HG03457 (cell line): ENCODE data around the gene SPATA16.
"Not testable (repeated sequence)": the region's sequence is repeated elsewhere in the genome, so short reads cannot be mapped to it uniquely, and the experiment has no call there.

ENCODE experiments used
- ATAC-seq: cut with Tn5 transposase; IDR thresholded peaks from one replicate; pipeline ENCODE4 v1.9.1; 2021; ENCODE audit warnings: moderate number of reproducible peaks; ENCODE audit not compliant: unreplicated experiment

Gene SPATA16

DNA sequence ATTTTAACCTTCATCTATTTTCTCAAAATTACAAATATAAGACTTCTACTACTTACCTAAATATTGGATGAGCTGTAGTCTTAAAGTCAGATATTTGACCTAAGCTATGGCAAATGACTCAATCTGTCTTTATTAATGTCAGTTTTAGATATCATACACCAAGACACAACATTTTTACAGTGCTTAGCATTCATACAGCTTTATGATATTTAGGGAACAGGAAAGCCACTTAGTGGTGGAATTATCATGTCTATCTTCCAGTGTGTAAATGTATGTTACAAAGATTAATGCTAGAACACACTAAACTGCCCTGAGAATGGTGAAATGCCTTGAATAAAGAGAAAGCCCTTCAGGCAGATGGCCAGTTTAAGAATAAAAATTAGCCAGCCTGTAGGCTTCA, 135.0 kb downstream of the SPATA16 start:
- no peak for ATAC-seq

DNA sequence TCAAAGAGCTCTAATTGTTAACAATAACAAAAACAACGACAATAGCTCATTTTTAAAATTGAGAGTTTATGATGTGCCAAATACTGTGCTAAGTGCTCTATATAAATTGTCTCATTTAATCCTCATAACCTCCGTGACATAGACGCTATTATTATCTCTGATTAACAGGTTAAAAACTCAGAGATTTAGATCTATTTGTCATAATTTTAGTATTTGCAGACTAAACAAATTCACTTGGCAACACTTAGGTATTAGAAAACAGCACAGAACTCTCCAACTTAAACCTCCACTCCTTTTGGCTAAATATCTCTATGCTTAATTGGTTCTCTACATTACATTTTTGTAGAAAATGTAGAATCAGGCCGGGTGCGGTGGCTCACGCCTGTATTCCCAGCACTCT, 136.4 kb downstream of the SPATA16 start:
- no peak for ATAC-seq

DNA sequence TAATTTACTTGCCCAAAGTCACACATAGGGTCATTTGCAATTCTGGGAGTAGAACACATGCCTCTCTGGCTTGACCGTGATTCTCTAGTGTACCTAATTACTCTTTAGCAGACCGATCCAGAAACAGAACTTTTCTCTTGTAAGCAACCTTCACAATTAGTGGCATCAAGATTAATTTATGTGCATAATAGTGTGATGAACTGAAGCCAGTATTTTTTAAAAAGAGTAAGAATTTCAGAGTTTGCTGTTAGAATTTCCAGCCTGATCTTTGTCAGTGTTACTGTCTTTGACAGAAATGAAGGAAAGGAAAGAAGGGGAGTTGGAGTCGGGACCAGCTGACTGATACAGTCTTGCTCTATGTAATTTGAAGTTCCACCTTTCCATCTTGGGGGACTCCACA, 137.1 kb downstream of the SPATA16 start:
- ATAC-seq: no peak

DNA sequence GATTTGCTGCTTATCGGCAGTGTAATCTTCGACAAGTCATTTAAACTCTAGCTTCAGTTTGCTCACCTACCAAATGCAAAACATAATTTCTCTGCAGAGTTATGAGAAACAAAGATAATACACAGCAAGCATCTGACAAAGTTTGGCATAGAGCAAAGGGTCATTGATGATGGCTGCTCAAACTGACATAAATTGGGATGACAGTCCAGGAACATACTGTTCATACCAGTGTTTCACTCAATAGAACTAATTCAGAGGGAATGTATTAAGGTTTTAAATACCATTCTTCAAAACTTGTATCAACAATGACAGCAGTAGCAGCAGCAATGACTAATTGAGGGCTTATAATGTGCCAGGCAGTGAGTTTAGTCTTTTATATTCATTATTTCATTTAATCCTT, 137.6 kb downstream of the SPATA16 start:
- ATAC-seq: no peak

DNA sequence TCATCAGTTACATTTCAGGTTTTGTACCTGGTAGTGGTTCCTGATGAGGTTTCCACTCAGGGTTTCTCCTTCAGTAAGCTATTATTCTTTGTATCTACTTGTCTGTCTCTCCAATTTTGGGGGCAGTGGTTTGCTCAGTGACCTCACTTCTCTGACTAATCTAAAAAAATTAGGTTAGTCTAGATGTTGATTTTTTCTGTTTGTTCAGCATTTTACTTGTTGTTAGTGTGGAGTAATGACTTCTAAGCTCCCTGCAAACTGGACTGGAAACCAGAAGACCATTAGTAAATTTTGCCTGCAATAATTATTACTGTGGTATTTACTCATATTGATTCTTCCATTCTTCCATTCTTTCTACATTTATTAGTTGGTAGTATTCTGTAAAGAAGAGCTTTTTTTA, 139.4 kb downstream of the SPATA16 start:
- ATAC-seq: no peak

DNA sequence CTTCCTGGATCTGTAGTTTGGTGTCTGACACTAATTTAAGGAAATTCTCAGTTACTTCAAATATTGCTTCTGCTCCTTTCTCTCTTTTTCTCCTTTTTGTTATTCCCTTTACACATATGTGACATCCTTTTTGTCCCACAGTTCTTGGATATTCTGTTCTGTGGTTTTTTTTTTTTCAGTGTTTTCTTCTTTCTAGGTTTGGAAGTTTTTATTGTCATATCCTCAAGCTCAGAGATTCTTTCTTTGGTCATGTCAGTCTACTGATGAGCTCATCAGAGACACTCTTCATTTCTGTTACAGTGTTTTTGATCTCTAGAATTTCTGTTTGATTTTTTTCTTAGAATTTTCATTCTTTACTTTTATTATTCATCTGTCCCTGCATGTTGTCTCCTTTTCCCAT, 140.5 kb downstream of the SPATA16 start:
- no peak for ATAC-seq

DNA sequence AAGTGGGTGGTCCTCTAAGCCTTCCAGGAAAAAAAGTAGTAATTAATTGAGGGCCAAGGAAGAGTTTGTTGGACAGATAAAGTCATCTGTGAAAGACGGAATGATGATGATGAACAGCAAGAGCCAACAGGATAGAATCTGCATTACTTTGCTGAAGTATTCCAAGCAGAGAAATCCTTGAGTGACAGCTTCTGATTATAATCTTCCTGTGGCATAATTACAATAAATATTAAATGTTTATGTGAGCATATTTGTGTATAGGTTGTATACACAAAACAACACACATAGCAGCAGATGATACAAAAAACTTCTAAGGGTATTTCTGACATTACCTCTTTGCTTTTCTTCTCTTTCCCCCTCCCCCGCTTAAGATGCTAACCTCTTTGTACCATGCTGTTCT, 147.6 kb downstream of the SPATA16 start:
- ATAC-seq: no peak

DNA sequence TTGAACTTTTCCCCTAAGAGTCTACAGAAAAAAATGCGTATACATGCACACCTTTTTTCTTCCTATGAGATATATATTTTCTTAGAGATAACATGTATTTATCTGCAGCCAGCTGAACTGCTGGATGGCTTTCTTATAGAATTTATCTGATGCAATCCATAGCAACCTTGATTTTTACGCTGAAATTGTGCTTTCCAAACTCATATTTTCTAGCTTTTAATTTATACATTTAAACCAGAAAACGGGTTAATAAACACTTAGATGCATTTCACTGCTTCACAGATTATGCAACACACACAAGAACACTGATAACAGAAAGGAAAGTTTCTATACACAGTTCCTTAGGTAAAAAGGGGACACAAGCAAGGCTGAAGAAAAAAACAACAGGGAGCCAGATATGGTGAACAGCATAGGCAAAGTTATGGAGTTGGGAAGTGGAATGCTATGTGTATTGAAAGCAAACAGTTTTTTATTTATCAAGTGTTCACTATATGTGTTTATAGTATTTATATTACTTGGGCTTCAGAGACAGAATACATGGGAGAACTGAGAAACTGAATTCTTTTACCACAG, 149.5 kb downstream of the SPATA16 start:
- ATAC-seq: no peak

DNA sequence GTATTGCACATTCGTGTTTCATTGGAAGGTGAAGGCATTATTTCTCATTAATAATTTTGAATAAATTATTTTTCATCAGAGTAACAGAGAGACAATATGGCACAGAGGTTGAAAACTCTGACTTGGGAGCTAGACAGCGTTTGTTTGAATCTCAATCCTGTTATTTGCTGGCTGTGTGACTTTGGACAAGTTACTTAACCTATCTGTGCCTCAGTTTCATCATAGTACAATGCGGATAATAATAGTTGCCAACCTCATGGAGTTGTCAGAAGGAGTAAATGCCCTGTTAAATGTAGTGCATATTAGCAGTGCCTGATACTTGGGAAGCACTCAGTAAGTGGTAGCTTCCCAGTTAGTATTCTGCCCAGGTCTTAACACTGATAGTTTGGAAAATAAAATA, 151.7 kb downstream of the SPATA16 start:
- ATAC-seq: no peak

DNA sequence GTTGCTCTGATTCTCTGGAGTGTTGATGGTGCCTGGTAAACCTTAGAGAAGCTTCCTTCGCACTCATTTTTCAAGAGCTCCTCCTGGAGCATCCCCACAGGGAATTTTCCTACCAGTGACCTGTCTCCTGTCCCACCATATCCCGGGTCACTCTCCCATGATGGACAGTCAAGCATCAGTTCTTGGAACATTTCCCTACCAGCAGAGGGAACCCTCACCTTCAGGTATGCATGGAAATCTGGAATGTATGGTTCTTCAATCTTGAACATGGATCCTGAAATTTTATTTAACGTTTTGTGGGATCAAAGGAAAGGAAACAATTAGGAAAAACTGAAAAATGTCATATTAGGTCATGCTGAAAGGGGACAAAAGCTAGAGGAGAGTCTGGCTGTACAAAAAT, 153.8 kb downstream of the SPATA16 start:
- ATAC-seq: no peak

DNA sequence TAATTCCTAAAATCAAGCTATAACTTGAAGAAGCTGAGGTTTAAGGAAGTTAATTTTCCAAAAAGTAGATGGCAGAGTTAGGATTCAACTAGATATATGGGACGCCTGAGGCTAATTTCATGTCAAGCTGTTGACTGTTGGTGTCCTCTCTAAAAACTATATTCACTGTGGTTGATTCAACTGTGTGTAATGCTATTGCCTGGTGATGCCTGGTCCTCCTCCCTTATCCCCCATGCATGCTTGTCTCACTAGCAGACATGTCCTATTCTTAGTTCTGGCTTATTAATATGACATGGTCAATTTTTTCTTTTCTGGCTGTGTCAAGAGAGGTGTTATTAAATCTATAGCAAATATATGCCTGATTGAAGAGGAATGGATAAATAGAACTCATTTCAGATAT, 156.1 kb downstream of the SPATA16 start:
- ATAC-seq: no peak

DNA sequence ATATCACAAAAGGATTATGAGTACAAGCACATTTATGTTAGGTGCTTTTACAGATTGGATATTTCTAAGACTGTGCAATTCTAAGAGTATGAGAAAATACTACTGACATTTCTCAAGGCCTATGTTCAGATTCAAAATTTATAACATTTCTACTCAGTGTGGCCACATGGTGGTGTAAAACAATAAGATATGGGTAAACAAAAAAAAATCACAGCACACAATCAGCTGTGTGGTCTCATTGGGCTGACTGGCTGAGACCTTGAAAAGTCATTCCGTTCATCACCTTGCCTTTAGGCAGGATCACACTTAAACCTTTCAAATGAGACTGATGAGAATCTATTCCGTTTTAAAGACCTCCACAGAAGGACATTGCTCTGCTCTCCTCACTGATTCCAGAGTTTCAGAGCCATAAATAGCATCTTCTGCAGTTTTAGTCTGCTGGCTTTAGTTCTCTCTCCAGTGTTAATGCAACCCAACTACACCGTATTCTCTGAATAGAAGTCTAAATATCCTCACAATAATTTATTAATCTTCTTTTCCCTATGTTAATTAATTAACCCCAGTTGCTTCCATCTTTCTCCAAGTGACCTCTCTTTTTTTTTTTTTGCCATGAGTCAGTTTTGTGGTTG, 158.2 kb downstream of the SPATA16 start:
- no peak for ATAC-seq

DNA sequence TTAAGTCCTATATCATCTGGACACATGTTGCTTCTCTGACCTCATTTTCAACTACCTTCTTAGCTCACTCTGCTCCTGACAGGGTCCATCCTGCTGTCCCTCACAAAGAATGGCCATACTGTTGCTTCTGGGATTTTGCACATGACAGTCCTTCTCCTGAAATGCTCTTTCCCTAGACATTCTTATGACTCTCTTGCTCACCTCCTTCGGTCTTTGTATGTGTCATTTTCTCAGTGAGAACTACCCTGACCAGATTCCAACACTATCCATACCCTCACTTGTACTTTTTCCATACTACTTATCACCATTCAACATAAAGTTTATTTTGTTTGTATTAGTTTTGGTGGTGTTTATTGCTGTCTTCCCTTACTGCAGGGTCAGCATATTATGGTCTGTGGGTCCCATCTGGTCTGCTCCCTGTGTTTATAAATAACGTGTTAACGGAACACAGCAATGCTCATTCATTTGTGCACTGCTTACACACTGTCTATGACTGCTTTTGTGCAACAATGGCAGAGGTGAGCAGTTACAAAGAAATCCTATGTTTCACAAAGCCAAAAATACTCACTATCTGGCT, 159.5 kb downstream of the SPATA16 start:
- no peak for ATAC-seq

DNA sequence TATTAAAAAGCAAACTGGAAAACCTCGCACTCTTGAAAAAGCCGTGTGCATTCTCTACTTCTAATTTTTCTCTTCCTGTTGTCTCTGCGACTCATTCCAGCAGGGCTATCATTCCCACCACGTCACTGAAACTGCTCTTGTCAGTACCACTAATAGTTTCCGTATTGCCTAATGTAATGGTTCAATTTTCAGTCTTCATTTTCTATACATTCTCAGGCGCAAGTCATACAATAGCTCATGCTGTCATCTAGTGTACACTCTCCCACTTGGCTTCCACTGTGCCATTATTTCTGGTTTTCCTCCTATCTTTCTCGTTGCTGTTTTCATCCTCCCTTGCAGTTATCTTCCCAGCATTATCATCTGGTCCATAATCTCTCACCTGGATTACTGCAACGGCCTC, 160.2 kb downstream of the SPATA16 start:
- no peak for ATAC-seq

DNA sequence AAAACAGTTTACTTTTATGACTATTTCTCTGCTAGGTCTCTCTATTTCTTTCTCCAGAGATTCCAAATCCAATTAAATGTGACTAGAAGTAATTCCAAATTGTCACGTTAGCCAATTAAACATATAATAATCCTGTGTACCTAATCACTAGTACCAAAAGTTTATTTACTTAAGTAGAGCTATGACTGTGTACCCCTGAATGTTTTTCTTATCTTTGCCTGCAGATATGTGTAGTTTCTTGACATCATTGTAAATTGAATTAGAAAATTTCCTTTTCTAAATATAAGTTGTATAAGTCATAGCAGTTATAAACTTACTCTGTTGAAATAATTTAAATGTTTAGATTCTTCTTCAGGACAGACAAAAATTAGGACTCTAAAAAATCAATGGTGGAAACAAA, 163.3 kb downstream of the SPATA16 start:
- ATAC-seq: no peak

DNA sequence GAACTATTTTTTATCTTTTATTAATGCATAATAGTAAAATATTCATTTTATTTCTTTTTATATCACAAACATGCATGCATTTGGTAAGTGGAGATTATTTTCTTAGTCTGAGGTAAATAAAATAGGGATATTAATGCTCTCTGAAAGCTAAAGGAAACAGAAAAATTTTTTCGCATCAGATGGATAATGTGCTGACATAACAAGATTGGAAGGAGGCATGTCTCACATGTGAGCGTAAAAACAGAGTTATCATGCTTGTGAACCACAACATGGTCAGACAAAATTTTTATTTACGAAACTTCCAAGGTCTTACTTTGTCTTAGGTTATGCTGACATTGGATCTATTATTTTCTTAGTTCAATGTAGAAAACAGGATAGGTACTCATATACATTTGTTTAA, 166.1 kb downstream of the SPATA16 start:
- no peak for ATAC-seq

DNA sequence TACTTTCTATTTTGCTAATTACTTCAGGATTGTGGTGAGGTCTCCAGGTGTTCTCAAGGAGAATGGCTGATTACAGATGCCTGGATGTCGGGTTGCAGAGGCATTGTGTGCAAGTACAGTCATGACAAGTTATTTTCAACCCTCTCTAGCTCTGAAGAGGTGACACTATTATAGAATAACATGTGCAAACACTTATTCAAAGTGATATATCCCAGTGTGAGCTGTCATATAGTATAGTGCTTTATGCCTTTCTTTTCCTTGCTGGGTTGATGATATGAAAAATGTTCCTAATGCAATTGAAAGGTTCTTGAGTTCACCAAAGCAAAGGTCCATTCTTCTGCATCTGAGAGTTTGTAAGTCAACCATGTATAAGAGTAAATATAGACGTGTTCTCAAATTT, 167.2 kb downstream of the SPATA16 start:
- no peak for ATAC-seq

DNA sequence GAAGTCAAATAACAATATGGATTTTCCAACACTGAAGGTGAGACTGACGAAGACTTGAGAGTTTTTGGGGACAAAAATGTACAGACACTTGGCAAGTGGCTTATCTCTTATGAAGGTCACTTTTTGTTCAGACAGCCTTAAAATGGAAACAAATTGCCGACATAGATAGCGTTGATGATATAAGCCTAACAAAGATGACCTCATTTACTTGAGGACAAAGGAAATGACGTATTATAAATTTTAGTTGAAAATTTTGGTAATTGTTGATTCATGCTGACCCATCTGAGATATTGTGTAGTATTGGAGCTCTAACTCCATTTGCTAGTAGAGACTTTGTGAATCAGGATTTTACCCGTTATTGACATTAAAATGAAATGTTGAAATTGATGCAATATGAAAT, 168.3 kb downstream of the SPATA16 start:
- ATAC-seq: no peak

DNA sequence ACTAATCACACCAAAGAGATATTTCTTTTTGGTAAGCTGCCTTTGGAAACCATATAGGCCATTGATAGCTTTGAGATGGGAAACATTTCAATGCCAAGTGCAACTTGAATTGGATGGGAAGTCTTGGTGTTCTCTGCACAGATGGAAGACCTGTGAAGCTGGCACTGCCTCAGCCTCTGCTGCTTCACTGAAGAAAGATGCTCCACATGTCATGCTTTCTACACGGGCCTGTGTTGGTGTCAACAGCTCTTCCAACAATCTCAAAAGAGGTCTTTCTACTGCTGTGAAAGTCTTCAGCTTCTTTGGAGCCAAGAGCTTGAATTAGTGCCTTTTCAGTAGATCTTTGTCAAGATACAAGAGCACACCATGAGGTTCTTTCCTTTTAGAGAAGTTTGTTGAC, 169.0 kb downstream of the SPATA16 start:
- ATAC-seq: no peak

DNA sequence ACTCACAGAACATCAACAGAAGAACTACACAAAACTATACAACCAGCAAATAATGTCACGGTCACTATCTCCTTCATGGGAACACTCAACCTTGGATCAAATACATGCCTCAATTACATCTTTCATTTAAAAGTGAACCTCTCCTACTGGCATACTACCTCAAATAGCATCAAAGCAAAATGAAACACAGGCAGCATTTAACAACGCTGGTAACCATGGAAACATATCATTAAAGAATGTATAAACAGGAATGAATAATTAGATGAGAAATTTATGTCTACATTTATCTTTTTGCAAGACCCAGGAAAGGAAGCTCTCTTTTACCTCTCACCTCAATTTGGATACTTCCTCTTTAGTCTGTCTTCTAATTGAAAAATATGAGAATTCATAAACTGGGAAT, 172.4 kb downstream of the SPATA16 start:
- no peak for ATAC-seq

DNA sequence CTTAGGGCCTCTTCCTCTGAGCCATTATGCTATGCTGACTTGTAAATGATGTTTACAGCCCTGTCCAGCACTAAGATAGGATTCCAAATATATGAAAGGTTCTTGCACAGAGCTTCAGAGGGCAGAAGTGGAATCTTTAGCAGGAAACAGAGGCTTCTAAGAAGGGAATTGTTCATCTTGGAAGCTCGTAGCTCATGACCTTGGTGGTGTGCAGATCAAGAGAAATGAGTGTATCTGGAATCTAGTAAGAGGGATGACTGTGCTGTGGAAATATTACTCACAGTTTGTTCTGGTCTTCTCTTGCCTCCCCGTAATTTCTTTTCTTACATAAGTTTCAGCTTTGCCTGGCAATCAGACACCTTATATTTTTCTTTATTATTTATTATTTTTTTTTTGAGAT, 175.8 kb downstream of the SPATA16 start:
- ATAC-seq: no peak

DNA sequence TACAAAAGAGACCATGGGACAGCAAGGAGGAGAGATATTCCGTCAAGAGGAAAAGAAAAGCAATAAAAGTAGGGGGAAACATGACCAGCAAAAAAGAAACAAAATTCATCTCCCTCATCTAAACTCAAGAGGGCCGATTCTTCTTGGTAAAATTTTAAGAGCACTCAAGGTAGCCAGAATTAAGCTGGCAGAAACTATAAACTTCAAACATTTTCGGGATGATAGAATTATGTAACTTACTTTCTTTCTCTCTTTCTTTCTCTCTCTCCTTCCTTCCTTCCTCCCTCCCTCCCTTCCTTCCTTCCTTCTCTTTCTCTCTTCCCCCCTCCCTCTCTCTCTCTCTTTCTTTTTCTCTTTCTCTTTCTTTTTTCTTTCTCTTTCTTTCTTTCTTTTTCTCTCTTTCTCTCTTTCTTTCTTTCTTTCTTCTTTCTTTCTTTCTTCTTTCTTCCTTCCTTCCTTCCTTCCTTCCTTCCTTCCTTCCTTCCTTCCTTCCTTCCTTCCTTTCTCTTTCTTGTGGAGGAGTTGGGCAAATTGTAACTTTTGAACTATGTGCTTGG, 180.3 kb downstream of the SPATA16 start:
- ATAC-seq: not testable (repeated sequence)

DNA sequence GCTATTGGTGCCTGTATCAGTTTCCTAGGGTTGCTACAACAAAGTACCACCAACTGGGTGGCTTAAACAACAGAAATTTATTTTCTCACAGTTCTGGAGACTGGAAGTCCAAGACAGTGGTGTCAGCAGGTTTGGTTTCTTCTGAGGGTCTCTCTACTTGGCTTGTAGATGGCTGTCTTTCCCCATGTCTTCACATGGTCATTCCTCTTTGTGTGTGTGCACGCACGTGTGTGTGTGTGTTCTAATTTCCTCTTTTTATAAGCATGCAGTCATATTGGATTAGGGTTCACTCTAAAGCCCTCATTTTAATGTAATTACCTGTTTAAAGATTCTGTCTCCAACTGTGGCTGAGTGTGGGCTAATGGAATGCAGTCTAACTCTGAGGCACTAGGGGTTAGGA, 182.5 kb downstream of the SPATA16 start:
- ATAC-seq: no peak
